HepG2 (cell line): Measurements from ENCODE around the gene KIAA1328. TPM values are rescaled to one million over a fixed set of nuclear protein-coding genes. Genes with fewer than 3 reads are reported as not detected.

Experiments used
- ATAC-seq: fragments of 200-7000 bp; cut with Tn5 transposase; 3 replicates; pipeline ENCODE4 v1.9.1; 2020; ENCODE audit warnings: mild to moderate bottlenecking, moderate library complexity
- BruUV-seq: library from RNA; stranded (reverse); fragments of 400-500 nt; replicated peaks from 2 replicates; lab custom pipeline; 2021; lab: Mats Ljungman, UMichigan
- CTCF ChIA-PET: fragments of 300-600 bp; formaldehyde crosslinking; extraction: SDS; loops from one replicate; lab custom pipeline; 2021; ENCODE audit warnings: low total read pairs, inconsistent platforms, low intra/inter-chr PET ratio; lab: Yijun Ruan, JAX
- POLR2A ChIA-PET: fragments of 350-600 bp; sonication (Branson Sonifier 250); formaldehyde crosslinking; loops from one replicate; lab custom pipeline; 2020; ENCODE audit warnings: antibody characterized with exemption, inconsistent platforms; lab: Yijun Ruan, JAX
- DNase-seq: peaks from one replicate; pipeline ENCODE4 v3.0.0-alpha.2; 2015; ENCODE audit warnings: low spot score
- FAIRE-seq: peaks from 3 replicates; lab custom pipeline; 2011; peaks lifted over from hg19 to GRCh38; lab: Jason Lieb, UNC
- H2AFZ ChIP-seq: one replicate; pipeline ENCODE4 v1.6.1; 2011; ENCODE audit warnings: low read length, inconsistent platforms
- H3K27ac ChIP-seq: fragments of 300-600 bp; 3 replicates; pipeline ENCODE4 v1.8.0; 2011; ENCODE audit warnings: mixed run types, mild to moderate bottlenecking, mixed read lengths, low read length, inconsistent platforms; ENCODE audit not compliant: insufficient read depth; ENCODE audit errors: extremely low read length
- H3K27me3 ChIP-seq, 2 experiments: fragments of 200-600 bp in 1 of 2; 2 replicates in 1 of 2; 3 replicates in 1 of 2; pipeline versions ENCODE4 v1.6.0 to v1.8.0; 2011; ENCODE audit warnings: low read length in 2 of 2, mild to moderate bottlenecking in 2 of 2, moderate library complexity in 2 of 2, inconsistent platforms in 1 of 2; ENCODE audit not compliant: insufficient read depth in 2 of 2, control insufficient read depth in 1 of 2
- H3K36me3 ChIP-seq, 2 experiments: fragments of 200-600 bp in 1 of 2; replicated peaks in 1 of 2; 2 replicates in 1 of 2; 3 replicates in 1 of 2; pipeline versions ENCODE4 v1.5.1 to v1.8.0; 2011; ENCODE audit warnings: low read length in 2 of 2, inconsistent platforms in 1 of 2; ENCODE audit not compliant: insufficient read depth in 2 of 2, control insufficient read depth in 1 of 2
- H3K4me1 ChIP-seq: 2 replicates; pipeline ENCODE4 v1.5.1; 2012; ENCODE audit warnings: low read length, inconsistent platforms; ENCODE audit not compliant: insufficient read depth
- H3K4me2 ChIP-seq: 2 replicates; pipeline ENCODE4 v1.6.0; 2011; ENCODE audit warnings: low read depth, low read length, inconsistent platforms
- H3K4me3 ChIP-seq, 3 experiments: fragments of 200-600 bp in 1 of 3; sonication (generic), shearing (Covaris generic) in 1 of 3; replicated peaks in 1 of 3; 2 replicates each; pipeline ENCODE4 v1.5.1; 2011 to 2016; ENCODE audit warnings: low read length in 3 of 3, inconsistent platforms in 2 of 3, low read depth in 2 of 3, mild to moderate bottlenecking in 2 of 3, control low read depth in 1 of 3, mixed read lengths in 1 of 3; ENCODE audit not compliant: insufficient read depth in 1 of 3
- H3K79me2 ChIP-seq: one replicate; pipeline ENCODE4 v1.6.1; 2011; ENCODE audit warnings: low read length, inconsistent platforms; ENCODE audit not compliant: insufficient read depth
- H3K9ac ChIP-seq: 2 replicates; pipeline ENCODE4 v1.6.0; 2011; ENCODE audit warnings: mild to moderate bottlenecking, low read depth, low read length, inconsistent platforms; ENCODE audit not compliant: insufficient read depth
- H3K9me3 ChIP-seq: 2 replicates; pipeline ENCODE4 v1.5.1; 2012; ENCODE audit warnings: mild to moderate bottlenecking, low read length
- H4K20me1 ChIP-seq: 2 replicates; pipeline ENCODE4 v1.6.0; 2011; ENCODE audit warnings: inconsistent platforms, mild to moderate bottlenecking, low read length, moderate library complexity; ENCODE audit not compliant: insufficient read depth
- DR1 ChIP-seq: sonication (generic); formaldehyde crosslinking; IDR thresholded peaks from 2 replicates; pipeline ENCODE4 v1.8.0; 2021; ENCODE audit warnings: mild to moderate bottlenecking, missing genetic modification reagents, inconsistent platforms
- HBP1 ChIP-seq: IDR thresholded peaks from 2 replicates; pipeline ENCODE4 v1.6.1; 2016; ENCODE audit warnings: low read depth, control low read depth
- IRF2 ChIP-seq: IDR thresholded peaks from 2 replicates; pipeline ENCODE4 v1.6.1; 2018; ENCODE audit warnings: missing genetic modification reagents, missing compliant biosample characterization
- KMT2B ChIP-seq: IDR thresholded peaks from 2 replicates; pipeline ENCODE4 v1.6.1; 2016; ENCODE audit warnings: missing genetic modification reagents, missing compliant biosample characterization
- NFKBIZ ChIP-seq: IDR thresholded peaks from 2 replicates; pipeline ENCODE4 v1.6.1; 2018; ENCODE audit warnings: missing genetic modification reagents, missing compliant biosample characterization
- PCBP1 ChIP-seq: fragments of 200-400 bp; formaldehyde crosslinking; IDR thresholded peaks from 2 replicates; pipeline ENCODE4 v1.6.1; 2017; ENCODE audit warnings: mild to moderate bottlenecking, low read depth, low read length, borderline replicate concordance
- RCOR2 ChIP-seq: IDR thresholded peaks from 2 replicates; pipeline ENCODE4 v1.6.1; 2016; ENCODE audit warnings: missing biosample characterization, missing genetic modification reagents
- REL ChIP-seq: sonication (generic); formaldehyde crosslinking; conservative IDR thresholded peaks from 2 replicates; pipeline ENCODE4 v1.8.0; 2022; ENCODE audit warnings: mild to moderate bottlenecking, missing genetic modification reagents, moderate library complexity
- SMC3 ChIP-seq: IDR thresholded peaks from 2 replicates; pipeline ENCODE4 v1.6.1; 2011; ENCODE audit warnings: low read length, improper control_type of control experiment
- SP5 ChIP-seq: IDR thresholded peaks from 2 replicates; pipeline ENCODE4 v1.6.1; 2016; ENCODE audit warnings: low read depth, borderline replicate concordance
- TAF1 ChIP-seq: sonication (generic); formaldehyde crosslinking; IDR thresholded peaks from 2 replicates; pipeline ENCODE4 v1.4.0; 2020; ENCODE audit warnings: missing genetic modification reagents
- TCF12 ChIP-seq, 2 experiments: fragments of 450-650 bp in 1 of 2; sonication (generic) in 1 of 2; formaldehyde crosslinking in 1 of 2; IDR thresholded peaks; 2 replicates each; pipeline versions ENCODE4 v1.6.1 to v1.8.0; 2017 to 2022; ENCODE audit warnings: antibody characterized with exemption in 1 of 2, mild to moderate bottlenecking in 1 of 2, missing genetic modification reagents in 1 of 2, moderate library complexity in 1 of 2
- TFDP1 ChIP-seq: IDR thresholded peaks from 2 replicates; pipeline ENCODE4 v1.6.1; 2016; ENCODE audit warnings: missing compliant biosample characterization, missing genetic modification reagents, borderline replicate concordance
- THAP11 ChIP-seq: IDR thresholded peaks from 2 replicates; pipeline ENCODE4 v1.6.1; 2016; ENCODE audit warnings: missing biosample characterization, missing genetic modification reagents
- ZBTB8A ChIP-seq: sonication (generic); formaldehyde crosslinking; IDR thresholded peaks from 2 replicates; pipeline ENCODE4 v1.4.0; 2020; ENCODE audit warnings: mild to moderate bottlenecking, low read depth, missing genetic modification reagents, borderline replicate concordance
- ZHX2 ChIP-seq, 2 experiments: sonication (generic) in 1 of 2; formaldehyde crosslinking in 1 of 2; IDR thresholded peaks; 2 replicates each; pipeline versions ENCODE4 v1.6.1 to v1.9.0; 2014 to 2022; ENCODE audit warnings: antibody characterized with exemption in 1 of 2, borderline replicate concordance in 1 of 2, inconsistent platforms in 1 of 2, low read depth in 1 of 2, missing genetic modification reagents in 1 of 2
- ZNF441 ChIP-seq: sonication (generic); formaldehyde crosslinking; IDR thresholded peaks from 2 replicates; pipeline ENCODE4 v1.7.0; 2021; ENCODE audit warnings: missing genetic modification reagents, borderline replicate concordance
- ZSCAN31 ChIP-seq: sonication (generic); formaldehyde crosslinking; IDR thresholded peaks from 2 replicates; pipeline ENCODE4 v1.5.0; 2020; ENCODE audit warnings: low read depth, mild to moderate bottlenecking, missing genetic modification reagents
- WGBS: methylation state at CpG from one replicate; pipeline ENCODE4 v1.1.6; 2017; ENCODE audit warnings: low lambda C conversion rate; 5-methylcytosine and 5-hydroxymethylcytosine counted together
- in situ Hi-C: cut with HindIII; loops from 2 replicates; pipeline ENCODE4 v1.10.0; 2017; ENCODE audit warnings: low pct_unique_long_range_greater_than_20kb; ENCODE audit not compliant: extremely low pct_ligation_motif_present
- intact Hi-C: fragments of 100-400 bp; cut with micrococcal nuclease; formaldehyde crosslinking; loops from one replicate; pipeline ENCODE4 v1.10.0; 2022; ENCODE audit not compliant: unreplicated experiment
- polyA plus RNA-seq, 8 experiments: library from polyadenylated mRNA; depleted of rRNA in 3 of 8; stranded (reverse) in 7 of 8; unstranded in 1 of 8; fragments of >200 nt; fragmentation: Illumina TruSeq in 4 of 8; extraction: Trizol in 4 of 8; gene quantifications; 2 replicates each; pipeline versions ENCODE4 v1.2.1 to v1.2.3, GENCODE V29; 2011 to 2016; ENCODE audit warnings: low read depth in 4 of 8, missing spikeins in 1 of 8, mixed read lengths in 1 of 8; ENCODE audit not compliant: insufficient read depth in 1 of 8
- total RNA-seq, 5 experiments: library from RNA; depleted of rRNA; stranded (reverse); fragments of >200 nt; fragmentation: Illumina TruSeq; extraction: Trizol; gene quantifications; 2 replicates each; pipeline ENCODE4 v1.2.3, GENCODE V29; 2016; ENCODE audit warnings: low read depth in 1 of 5

Gene KIAA1328
- total and polyA plus RNA-seq, 2 of the 13 experiments (the other 11 are each of a cell fraction or from before 2014, with no cell fraction given): 4.1 to 6.0 TPM

GRCh38 chr18:36912887-36913286 is 84.0 kb downstream of the KIAA1328 start:
- CTCF ChIA-PET: no interaction called here
- no peaks in the 10 kb centered on the region for H3K36me3 ChIP-seq
- H3K79me2 ChIP-seq: no peaks in the 10 kb centered on the region
- no peak overlapping the region for H3K4me2 ChIP-seq
- no peaks in the 10 kb centered on the region for H3K4me1 ChIP-seq
- FAIRE-seq: no peak
- no peak overlapping the region for H2AFZ ChIP-seq
- no peaks in the 10 kb centered on the region for H4K20me1 ChIP-seq
- 93% methylated on average over 1 of the region's 1 CpG for WGBS
- DNase-seq: no peak
- no TSS peak for BruUV-seq
- ATAC-seq: no peak
- in situ Hi-C loops: no loop called here
- H3K4me3 ChIP-seq: no peak overlapping the region
- H3K27ac ChIP-seq: no peak overlapping the region
- no peaks in the 10 kb centered on the region for H3K27me3 ChIP-seq
- no peak overlapping the region for H3K9ac ChIP-seq
- POLR2A ChIA-PET: no interaction called here
- H3K9me3 ChIP-seq: no peaks in the 10 kb centered on the region
- intact Hi-C loops: no loop called here
- TF ChIP-seq ZHX2 (IDR thresholded peaks at IDR 0.05; ENCODE audit: low read depth) (no peak), ZHX2 (CRISPR knock-in tag; IDR thresholded peaks at IDR 0.05; ENCODE audit: borderline replicate concordance) (no peak), THAP11 (CRISPR knock-in tag) (no peak), TAF1 (CRISPR knock-in tag) (no peak), TCF12 (IDR thresholded peaks at IDR 0.05) (no peak), TCF12 (CRISPR knock-in tag; IDR thresholded peaks at IDR 0.05) (no peak), KMT2B (CRISPR knock-in tag) (no peak), SP5 (no peak), SMC3 (no peak), PCBP1 (no peak), NFKBIZ (no peak), RCOR2 (CRISPR knock-in tag) (no peak), DR1 (CRISPR knock-in tag) (no peak), TFDP1 (CRISPR knock-in tag) (no peak), IRF2 (no peak), REL (CRISPR knock-in tag) (no peak), ZSCAN31 (no peak), ZNF441 (CRISPR knock-in tag) (no peak), ZBTB8A (no peak), HBP1 (CRISPR knock-in tag) (no peak)
